T-helper 17 cell (primary cell): ENCODE data around the gene FKBP5. TPM values are rescaled to one million over a fixed set of nuclear protein-coding genes. Genes with fewer than 3 reads are reported as not detected.

ENCODE experiments used
- ATAC-seq: fragments of 150-1000 bp; cut with Tn5 transposase; 2 replicates; pipeline ENCODE4 v1.10.0; 2021; ENCODE audit warnings: mild to moderate bottlenecking, moderate library complexity
- DNase-seq, 3 donors: peaks; one replicate each; pipeline versions ENCODE4 v3.0.0 to v3.0.0-alpha.2; 2020 to 2021
- H3K9me3 ChIP-seq: one replicate; pipeline ENCODE4 v1.7.0; 2013; ENCODE audit warnings: low read length, mild to moderate bottlenecking; ENCODE audit not compliant: control insufficient read depth, poor library complexity, severe bottlenecking
- H3K27ac Mint-ChIP-seq: one replicate; pipeline ENCODE4 v1.8.0; 2022; ENCODE audit warnings: mild to moderate bottlenecking, moderate library complexity, mixed read lengths
- H3K27me3 Mint-ChIP-seq: one replicate; pipeline ENCODE4 v1.8.0; 2022; ENCODE audit warnings: mixed read lengths
- H3K36me3 Mint-ChIP-seq: one replicate; pipeline ENCODE4 v1.8.0; 2022; ENCODE audit warnings: low read depth, mixed read lengths
- H3K4me1 Mint-ChIP-seq: one replicate; pipeline ENCODE4 v1.8.0; 2022; ENCODE audit warnings: mild to moderate bottlenecking, mixed read lengths
- H3K4me3 Mint-ChIP-seq: one replicate; pipeline ENCODE4 v1.8.0; 2022; ENCODE audit warnings: mild to moderate bottlenecking, moderate library complexity, mixed read lengths
- total RNA-seq, 4 donors: library from RNA in 2 of 4; stranded (reverse) in 2 of 4; gene quantifications; one replicate each; pipeline ENCODE4 v1.2.3 and lab custom pipeline; 2022 to 2026

The FKBP5 gene
- total RNA-seq, 2 donors from 2014 or later: 53.3 to 60.8 TPM

DNA sequence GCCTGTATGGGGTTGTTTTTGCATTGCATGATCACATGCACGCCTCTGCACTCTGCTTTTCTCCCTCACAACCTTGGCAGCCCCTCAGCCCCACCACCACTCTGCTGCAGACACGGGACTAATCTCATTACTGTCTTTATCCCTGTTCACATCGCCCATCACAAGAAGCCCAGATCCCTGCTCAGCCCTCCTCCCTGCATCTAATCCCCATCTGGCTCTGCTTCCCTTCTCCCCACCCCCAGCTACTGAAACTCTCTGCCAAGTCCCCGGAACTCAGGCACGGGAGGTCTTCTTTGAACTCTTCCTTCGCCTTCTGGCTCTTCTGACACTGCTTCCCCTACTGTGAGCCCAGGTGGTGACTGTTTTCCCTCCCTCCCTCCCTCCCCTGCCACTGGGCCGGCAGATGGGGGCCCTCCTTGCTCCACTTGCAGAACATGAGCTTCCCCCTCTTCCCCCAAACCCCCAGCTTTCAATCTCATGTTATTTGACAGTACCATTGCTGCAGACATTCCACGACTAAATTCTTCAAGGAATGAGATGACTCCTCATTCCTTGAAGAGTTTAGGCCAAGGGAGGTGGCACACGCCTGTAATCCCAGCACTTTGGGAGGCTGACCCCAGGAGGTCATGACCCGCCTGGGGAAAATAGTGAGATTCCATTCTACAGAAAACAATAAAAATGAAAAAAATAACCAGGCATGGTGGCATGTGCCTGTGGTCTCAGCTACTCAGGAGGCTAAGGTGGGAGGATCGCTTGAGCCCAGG, 154.1 kb downstream of the FKBP5 start:
- no peak for ATAC-seq

DNA sequence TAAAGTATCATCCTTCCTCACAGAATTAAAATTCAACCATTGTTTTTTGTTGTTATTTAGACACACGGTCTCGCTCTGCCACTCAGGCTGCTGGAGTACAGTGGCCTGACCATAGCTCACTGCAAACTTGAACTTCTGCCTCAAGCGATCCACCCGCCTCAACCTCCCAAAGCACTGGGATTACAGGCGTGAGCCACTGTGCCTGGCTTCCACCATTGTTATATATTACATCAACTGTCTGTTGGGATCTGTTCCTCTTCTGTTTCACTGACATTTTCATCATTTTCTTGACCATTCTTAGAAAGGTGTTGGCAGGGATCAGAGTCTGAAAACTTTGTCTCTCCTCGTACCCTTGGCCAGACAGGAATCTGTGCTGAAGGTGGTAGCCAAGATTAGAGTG, 154.7 kb downstream of the FKBP5 start:
- Mint-ChIP-seq H3K4me3 (no peak overlapping the region), H3K36me3 (peaks cover 2% of the 10 kb centered on the region), H3K27ac (no peak overlapping the region), H3K4me1 (peaks cover 8% of the 10 kb centered on the region), H3K27me3 (peaks cover 9% of the 10 kb centered on the region)
- H3K9me3 ChIP-seq: no peaks in the 10 kb centered on the region
- DNase-seq: no peak
- ATAC-seq: no peak

More for the DNA sequence above, 154.1 kb downstream of the FKBP5 start:
- peaks cover 8% of the 10 kb centered on the region for H3K4me1 Mint-ChIP-seq
- H3K36me3 Mint-ChIP-seq: peaks cover 2% of the 10 kb centered on the region
- H3K9me3 ChIP-seq: no peaks in the 10 kb centered on the region
- H3K27ac Mint-ChIP-seq: no peak overlapping the region
- H3K4me3 Mint-ChIP-seq: no peak overlapping the region
- peaks cover 9% of the 10 kb centered on the region for H3K27me3 Mint-ChIP-seq
- DNase-seq: no peak

DNA sequence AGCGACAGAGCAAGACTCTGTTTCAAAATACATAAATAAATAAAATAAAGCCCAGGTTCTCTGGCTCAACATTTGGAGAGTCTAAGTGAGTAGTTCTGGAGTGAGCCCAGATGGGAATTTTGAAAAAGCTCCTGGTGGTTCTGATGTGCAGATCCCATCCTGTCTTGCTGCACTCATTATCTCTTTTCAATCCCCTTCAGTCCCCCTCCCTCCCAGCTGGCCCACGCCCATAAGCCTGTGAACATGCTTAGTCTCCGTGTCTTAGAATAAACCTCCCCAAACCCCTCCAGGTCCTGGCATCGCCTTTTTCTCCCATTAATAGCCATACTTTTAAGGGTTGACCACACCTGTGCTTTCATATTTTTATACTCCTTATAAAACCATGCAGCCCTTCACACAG, 156.6 kb downstream of the FKBP5 start:
- Mint-ChIP-seq H3K36me3 (peaks cover 2% of the 10 kb centered on the region), H3K4me1 (peaks cover 8% of the 10 kb centered on the region), H3K27ac (no peak overlapping the region), H3K4me3 (no peak overlapping the region), H3K27me3 (peaks cover 9% of the 10 kb centered on the region)
- H3K9me3 ChIP-seq: no peaks in the 10 kb centered on the region
- DNase-seq (no peak), ATAC-seq (no peak)

DNA sequence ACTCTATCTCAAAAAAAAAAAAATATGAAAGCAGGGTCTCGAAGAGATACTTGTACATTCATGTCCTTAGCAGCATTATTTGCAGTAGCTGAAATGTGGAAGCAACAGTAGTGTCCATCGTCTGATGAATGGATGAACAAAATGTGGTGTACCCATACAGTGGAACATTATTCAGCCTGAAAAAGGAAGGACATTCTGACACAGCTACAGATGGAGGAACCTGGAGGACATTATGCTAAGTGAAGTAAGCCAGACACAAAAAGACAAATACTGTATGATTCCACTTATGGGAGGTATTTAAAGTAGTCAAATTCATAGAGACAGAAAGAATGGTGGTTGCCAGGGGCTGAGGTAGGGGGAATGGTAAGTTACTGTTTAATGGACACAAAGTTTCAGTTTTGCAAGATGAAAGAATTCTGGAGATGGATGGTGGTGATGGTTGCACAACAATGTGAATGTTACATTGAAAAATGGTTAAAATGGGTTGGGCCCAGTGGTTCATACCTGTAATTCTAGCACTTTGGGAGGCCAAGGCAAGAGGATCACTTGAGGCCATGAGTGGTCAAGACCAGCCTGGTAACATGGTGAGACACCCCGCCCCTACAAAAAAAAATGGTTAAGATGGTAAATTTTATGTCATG, 164.2 kb downstream of the FKBP5 start:
- no peak overlapping the region for H3K27ac Mint-ChIP-seq
- no peak for DNase-seq
- H3K4me3 Mint-ChIP-seq: no peak overlapping the region
- no peak for ATAC-seq
- peaks cover 16% of the 10 kb centered on the region for H3K4me1 Mint-ChIP-seq
- no peaks in the 10 kb centered on the region for H3K36me3 Mint-ChIP-seq
- no peaks in the 10 kb centered on the region for H3K9me3 ChIP-seq
- no peaks in the 10 kb centered on the region for H3K27me3 Mint-ChIP-seq

Other genes with a start within 250 kb of the FKBP5 start
- 1 to 10 TPM; 3.7 to 4.5 TPM for gene FANCE, start 236.6 kb downstream of the FKBP5 start, total RNA-seq
- 1,000 to 10,000 TPM; 2,096 to 2,128 TPM for gene RPL10A, start 220.5 kb downstream of the FKBP5 start, total RNA-seq
- under 1 TPM in 1 of 2 donors, not detected in 1; 0.12 TPM for gene TEAD3, start 191.8 kb downstream of the FKBP5 start, total RNA-seq
- not detected for gene TULP1, start 176.0 kb downstream of the FKBP5 start, total RNA-seq
- gene ARMC12, start 48.1 kb upstream of the FKBP5 start, total RNA-seq: 1 to 10 TPM in 1 of 2 donors, under 1 TPM in 1; 0.78 to 1.2 TPM
- not detected for gene CLPSL2, start 87.7 kb upstream of the FKBP5 start, total RNA-seq
- not detected for gene CLPSL1, start 92.1 kb upstream of the FKBP5 start, total RNA-seq
- not detected for gene CLPS, start 108.4 kb upstream of the FKBP5 start, total RNA-seq
- gene LHFPL5, start 116.4 kb upstream of the FKBP5 start, total RNA-seq: not detected
- gene SRPK1, start 232.2 kb upstream of the FKBP5 start, total RNA-seq: 10 to 100 TPM; 44.9 to 46.4 TPM